NCI-H526 treated with DMSO at 0.1 percent for 48 hours (cell line): ENCODE data around the gene NFASC.

Experiments used
- DNase-seq: peaks from one replicate; lab custom pipeline; 2025; lab: John Stamatoyannopoulos, UW

NFASC gene

GRCh38 chr1:204983136-204983535, 112.5 kb downstream of the NFASC start:
- DNase-seq = no peak

- DNase-seq = no peak
Measured at GRCh38 chr1:204983881-204984280, 113.2 kb downstream of the NFASC start.

- DNase-seq = no peak
Measured at GRCh38 chr1:204984499-204984898, 113.8 kb downstream of the NFASC start.

GRCh38 chr1:204986181-204986580, 115.5 kb downstream of the NFASC start:
- DNase-seq = no peak

DNA sequence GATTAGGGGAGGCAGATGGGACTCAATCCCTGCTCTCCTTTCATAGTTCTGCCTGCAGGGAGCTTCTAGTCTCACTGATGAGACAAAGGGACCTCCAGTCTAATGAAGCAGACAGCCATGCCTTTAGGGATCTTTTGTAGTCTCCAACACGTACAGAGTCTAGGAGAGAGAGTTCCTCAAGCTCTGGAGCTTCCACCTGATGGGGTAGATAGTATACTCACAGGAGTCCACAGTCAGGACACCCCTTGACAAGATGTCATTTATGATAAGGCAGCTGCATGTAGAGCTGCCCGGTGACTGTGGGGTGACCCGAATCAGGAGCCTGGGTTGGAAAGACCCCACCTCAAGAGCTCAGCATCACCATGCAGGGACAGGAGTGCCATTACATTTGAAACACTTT, 117.0 kb downstream of the NFASC start:
- no peak for DNase-seq

DNA sequence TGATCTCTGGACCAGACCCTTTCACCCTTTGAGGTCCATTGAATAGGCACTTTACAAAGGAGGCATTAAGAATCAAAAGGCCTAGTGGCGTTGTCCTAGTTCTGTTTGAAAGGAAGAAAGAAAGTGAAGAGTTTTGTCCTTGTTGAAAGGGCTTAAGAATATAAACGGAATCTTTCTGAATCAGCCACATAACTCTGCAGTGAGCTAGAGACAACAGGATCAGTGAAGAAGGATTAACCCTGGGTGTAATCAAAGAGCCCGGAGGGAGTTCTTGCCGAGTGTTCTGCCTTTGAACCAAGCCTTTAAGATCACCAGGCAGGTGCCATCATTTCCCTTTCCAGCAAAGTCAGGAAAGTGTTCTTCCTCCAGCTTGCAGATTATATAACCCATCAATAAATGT, 117.5 kb downstream of the NFASC start:
- no peak for DNase-seq

GRCh38 chr1:204989266-204990058, 118.8 kb downstream of the NFASC start:
- no peak for DNase-seq

GRCh38 chr1:204990059-204990664, 119.5 kb downstream of the NFASC start:
- DNase-seq = no peak

DNA sequence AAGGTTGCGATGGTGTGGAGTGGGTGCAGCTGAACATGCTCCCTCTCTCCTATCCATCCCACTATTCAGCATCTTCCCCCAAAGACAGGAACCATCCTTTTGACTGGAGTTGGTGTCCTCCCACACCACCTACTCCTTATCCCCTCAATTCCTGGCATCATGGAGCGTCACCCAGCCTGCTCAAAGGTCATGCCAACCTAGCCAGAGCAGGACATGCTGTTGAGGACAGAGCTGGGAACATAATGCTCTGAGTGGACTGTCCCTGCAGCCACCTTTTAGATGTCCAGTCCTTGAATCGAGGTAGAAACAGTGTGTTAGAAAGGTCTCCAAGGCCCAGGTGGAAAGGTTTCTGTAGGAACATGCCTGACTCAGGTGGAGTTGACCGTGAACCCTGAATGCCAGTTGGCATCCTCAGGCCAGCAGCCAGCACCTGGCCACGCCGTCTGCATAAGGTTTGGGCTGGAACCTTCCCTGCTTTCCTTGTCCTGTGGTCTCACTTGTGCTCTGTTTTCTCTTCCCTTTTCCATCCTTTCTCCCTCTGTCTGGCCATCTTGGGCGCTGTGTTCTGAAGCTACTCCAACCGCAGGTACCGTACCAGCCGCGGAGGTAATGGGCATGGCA, 120.2 kb downstream of the NFASC start:
- DNase-seq = no peak

DNA sequence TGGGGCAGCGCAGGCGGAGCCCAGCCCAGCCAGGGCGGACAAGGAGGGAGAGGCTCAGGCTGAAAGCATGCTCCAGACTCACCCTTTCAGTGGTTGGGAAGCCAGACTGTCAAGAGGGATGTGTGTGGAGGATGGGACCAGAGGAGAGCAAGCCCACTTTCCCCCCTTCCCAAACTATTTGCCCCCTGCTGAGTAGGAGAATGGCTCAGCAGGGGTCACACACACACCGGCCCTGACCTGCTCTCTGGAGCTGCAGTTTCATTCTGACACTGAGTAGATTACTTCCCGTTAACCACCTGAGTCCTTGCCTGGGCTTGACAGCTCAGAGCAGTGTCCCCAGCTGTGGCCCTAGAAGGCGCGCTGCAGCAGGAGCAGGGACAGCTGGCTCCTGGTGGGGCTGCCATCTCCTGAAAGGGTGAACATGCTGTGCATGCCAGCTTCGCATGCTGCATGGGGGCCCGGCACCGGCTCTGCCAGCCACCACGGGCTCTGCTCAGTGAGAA, 120.7 kb downstream of the NFASC start:
- DNase-seq = no peak

GRCh38 chr1:204992201-204992997, 121.7 kb downstream of the NFASC start:
- DNase-seq = no peak

DNA sequence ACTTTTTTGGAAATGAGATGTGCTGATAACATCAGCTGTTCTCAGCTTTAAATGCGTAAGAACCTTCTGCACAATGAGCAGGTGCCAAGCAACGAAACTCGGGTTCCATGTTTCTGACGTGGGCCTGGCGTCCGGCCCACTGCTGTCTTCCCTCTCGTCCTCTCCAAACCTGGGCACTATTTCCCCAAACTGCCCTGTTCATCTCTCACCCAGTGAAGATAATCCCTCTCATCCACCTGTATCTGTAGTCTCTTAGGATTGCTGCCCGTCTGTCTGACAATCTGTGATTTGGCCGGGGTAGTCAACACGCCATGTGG, 122.3 kb downstream of the NFASC start:
- no peak for DNase-seq

- DNase-seq = no peak
Measured at GRCh38 chr1:204994086-204994862, 123.6 kb downstream of the NFASC start.

DNA sequence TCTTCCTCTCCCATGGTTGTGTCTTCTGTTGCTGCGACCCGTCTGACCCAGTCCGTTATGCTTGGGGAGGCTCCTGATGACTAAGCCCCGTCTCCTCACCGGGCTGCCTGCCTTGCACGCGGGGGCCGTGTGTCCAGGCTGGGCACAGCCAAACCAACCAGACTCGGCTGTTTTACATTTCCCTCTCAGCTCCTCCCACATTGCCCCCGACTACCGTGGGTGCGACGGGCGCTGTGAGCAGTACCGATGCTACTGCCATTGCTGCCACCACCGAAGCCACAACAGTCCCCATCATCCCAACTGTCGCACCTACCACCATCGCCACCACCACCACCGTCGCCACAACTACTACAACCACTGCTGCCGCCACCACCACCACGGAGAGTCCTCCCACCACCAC, 126.3 kb downstream of the NFASC start:
- DNase-seq = no peak

DNA sequence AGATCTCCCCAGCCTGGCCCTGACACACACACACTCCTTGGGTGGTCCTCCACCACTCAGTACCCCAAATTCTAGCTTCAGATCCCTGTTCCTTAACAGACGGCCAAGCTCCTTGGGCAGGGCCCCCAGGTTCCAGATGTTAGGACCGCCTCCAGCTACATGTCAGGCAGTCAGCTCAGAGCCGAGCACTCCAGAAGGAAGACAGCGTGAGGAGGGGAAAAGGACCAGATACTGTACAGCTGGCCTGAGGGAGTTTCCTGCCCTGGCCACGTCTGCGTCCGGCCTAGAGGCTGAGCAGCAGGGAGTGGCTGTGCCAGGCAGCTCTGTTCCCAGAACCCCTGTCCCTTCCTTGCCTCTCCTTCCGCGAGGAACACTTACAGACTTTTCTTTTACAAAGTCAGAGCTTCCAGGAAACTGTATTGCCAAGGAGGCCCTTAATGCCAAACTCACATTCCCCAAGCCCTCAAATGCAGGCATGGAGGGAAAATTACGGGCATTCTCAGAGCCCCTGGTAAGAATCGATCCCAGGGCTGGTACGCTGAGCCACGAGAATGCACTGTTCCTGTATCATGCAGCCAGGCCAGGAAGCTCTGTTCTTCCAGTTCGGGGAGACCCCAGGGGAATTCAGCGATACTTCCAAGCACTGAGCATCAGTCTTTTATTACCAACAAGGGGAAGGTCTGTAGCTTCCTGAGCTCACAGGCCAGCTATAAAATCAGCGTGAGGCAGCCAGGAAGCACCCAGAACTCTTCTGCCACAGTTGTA, 127.1 kb downstream of the NFASC start:
- DNase-seq = no peak

GRCh38 chr1:205001162-205001561, 130.5 kb downstream of the NFASC start:
- DNase-seq = no peak

DNA sequence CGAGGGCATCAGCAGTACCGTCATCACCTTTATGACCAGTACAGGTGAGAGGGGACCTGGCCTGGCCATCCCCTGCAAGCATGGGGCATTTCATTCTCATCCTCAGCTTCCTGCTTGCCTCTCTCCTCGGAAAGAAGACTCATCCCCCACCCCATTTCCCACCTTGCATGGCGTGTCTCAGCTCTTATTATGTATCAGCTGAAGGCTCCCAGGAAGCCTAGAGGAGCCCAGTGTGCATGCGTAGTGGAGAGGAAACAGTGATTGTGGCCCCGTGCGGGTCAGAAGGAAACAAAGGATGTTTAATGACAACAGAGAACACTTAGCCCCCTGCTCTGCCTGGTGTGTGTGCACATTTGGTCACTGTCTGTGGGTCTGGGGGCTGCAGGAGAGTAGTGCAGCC, 132.0 kb downstream of the NFASC start:
- no peak for DNase-seq

DNA sequence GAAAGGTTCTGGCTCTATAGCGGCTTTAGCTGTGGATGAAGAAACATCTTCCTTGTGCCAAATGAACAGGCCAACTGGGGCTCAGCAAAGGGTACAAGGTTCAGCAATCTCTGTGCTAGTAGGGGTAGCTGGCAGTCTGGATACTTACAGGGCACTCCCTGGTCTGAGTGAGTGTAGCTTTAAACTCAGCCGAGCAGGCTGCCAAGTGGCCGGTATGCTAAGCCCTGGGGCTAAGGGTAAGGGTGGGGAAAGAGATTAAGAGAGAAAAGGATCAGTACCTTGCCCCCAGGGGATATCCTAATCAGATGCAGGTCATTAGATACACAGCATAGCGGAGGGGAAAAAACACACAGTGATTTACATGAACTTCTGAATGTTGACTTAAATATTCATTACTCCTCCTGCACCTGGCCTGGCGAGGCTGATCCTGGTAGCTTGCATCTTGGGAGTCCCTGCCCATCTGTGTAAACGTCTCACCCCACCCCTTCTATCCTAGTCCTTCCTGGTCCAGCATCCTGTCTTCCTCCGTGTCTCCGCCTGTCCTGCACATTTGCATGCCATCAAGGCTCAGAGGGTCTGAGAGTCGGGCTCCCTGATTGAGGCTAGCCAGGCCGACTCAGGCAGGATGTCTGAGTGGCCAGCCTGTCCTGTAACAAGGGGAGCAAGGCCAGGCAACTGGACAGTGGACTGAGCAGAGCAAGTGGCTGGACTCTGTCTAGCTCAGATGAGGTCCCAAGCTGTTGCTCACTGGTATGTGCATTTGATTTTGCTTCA, 132.9 kb downstream of the NFASC start:
- DNase-seq = peak; percentile 90

DNA sequence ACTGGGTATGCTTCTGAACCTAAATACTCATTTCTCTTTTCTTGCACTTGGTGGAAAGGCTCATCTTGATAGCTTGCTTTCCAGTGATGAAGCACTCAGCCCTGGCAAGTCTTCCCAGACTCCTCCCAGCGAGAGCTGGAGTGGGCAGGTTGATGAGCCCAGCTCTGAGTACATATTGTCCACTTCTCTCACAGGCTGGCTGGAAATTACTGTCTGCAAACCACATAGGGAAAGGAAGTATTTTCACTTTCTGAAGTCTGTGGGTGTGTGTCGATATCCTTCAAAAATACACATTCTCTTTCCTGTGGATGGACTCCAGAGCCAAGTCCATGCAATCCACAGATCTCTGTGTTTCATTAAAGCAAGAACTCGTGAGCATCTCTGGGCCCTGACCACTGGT, 133.7 kb downstream of the NFASC start:
- no peak for DNase-seq

DNA sequence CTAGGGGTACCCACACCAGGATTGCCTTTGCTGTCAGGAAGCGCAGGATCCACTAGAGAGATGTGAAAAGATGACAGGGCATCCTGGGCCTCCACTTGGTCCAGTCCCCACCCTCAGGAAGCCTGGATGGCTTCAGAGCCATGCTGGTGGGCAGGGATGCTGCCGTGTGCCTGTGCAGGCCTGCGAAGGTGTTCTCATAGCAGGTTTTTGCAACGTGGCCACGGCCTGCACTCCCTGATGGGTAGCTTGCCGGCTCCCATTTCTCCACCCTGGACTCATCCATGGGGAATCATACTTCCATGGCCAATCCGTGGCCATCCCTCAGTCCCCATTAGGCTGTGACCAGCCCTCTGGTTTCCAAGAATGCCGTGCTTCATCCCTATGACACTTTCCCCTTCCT, 138.2 kb downstream of the NFASC start:
- no peak for DNase-seq
